ENCODE data around the gene ADCYAP1R1. TPM values are rescaled to one million over a fixed set of nuclear protein-coding genes. Genes with fewer than 3 reads are reported as not detected.

The ADCYAP1R1 gene
- total RNA-seq, 1 donor from 2014 or later: 0.39 TPM

GRCh38 chr7:31083210-31083786 is 31.2 kb downstream of the ADCYAP1R1 start:
- peak overlapping the region; percentile 68 for H3K27ac Mint-ChIP-seq
- no peak overlapping the region for H3K9ac ChIP-seq
- H3K9me3 ChIP-seq (ENCODE audit: low read depth): no peaks in the 10 kb centered on the region
- H3K27me3 Mint-ChIP-seq (ENCODE audit: insufficient read depth, low read depth): peaks cover 5% of the 10 kb centered on the region
- no peak for DNase-seq (ENCODE audit: low spot score)
- no peaks in the 10 kb centered on the region for H3K9me3 Mint-ChIP-seq
- no peak overlapping the region for H2AFZ ChIP-seq (replicated peaks)
- H3F3A ChIP-seq (ENCODE audit: low read depth): no peaks in the 10 kb centered on the region
- H3K4me3 Mint-ChIP-seq: no peak overlapping the region
- TF ChIP-seq EZH2 (IDR thresholded peaks at IDR 0.05) (no peak), EZH2phosphoT487 (IDR thresholded peaks at IDR 0.05) (no peak), CTCF (IDR thresholded peaks at IDR 0.05) (no peak)
- no peaks in the 10 kb centered on the region for H3K36me3 ChIP-seq
- H3K36me3 Mint-ChIP-seq: peaks cover 21% of the 10 kb centered on the region
- no peaks in the 10 kb centered on the region for H3K27me3 ChIP-seq
- H3K4me1 Mint-ChIP-seq: peaks cover 21% of the 10 kb centered on the region
- H3K79me2 ChIP-seq (ENCODE audit: low read depth): no peaks in the 10 kb centered on the region
- no peaks in the 10 kb centered on the region for H4K20me1 ChIP-seq (ENCODE audit: low read depth)
- no peak overlapping the region for H3K4me3 ChIP-seq
- no peaks in the 10 kb centered on the region for H3K4me1 ChIP-seq
- no peak overlapping the region for H3K4me2 ChIP-seq
- no peak overlapping the region for H3K27ac ChIP-seq

- Mint-ChIP-seq H3K27ac (no peak overlapping the region), H3K36me3 (peaks cover 21% of the 10 kb centered on the region), H3K9me3 (no peaks in the 10 kb centered on the region), H3K4me3 (no peak overlapping the region), H3K27me3 (ENCODE audit: insufficient read depth, low read depth) (peaks cover 5% of the 10 kb centered on the region), H3K4me1 (peaks cover 21% of the 10 kb centered on the region)
- Histone ChIP-seq H3K27me3 (no peaks in the 10 kb centered on the region), H3K4me2 (no peak overlapping the region), H3K79me2 (ENCODE audit: low read depth) (no peaks in the 10 kb centered on the region), H3K27ac (no peak overlapping the region), H2AFZ (replicated peaks) (no peak overlapping the region), H3K4me1 (no peaks in the 10 kb centered on the region), H3K9me3 (ENCODE audit: low read depth) (no peaks in the 10 kb centered on the region), H4K20me1 (ENCODE audit: low read depth) (no peaks in the 10 kb centered on the region), H3K36me3 (no peaks in the 10 kb centered on the region), H3K9ac (no peak overlapping the region), H3F3A (ENCODE audit: low read depth) (no peaks in the 10 kb centered on the region), H3K4me3 (no peak overlapping the region)
- no peak for DNase-seq (ENCODE audit: low spot score)
- no peak for TF ChIP-seq CTCF (IDR thresholded peaks at IDR 0.05)
- TF ChIP-seq EZH2 (IDR thresholded peaks at IDR 0.05): no peak
- TF ChIP-seq EZH2phosphoT487 (IDR thresholded peaks at IDR 0.05): no peak
These were observed 32.1 kb downstream of the ADCYAP1R1 start for GRCh38 chr7:31084226-31084625.

GRCh38 chr7:31087351-31087750 is 35.2 kb downstream of the ADCYAP1R1 start:
- no peak for DNase-seq (ENCODE audit: low spot score)
- no peak overlapping the region for H3K9ac ChIP-seq
- H3K9me3 ChIP-seq (ENCODE audit: low read depth): no peaks in the 10 kb centered on the region
- no peaks in the 10 kb centered on the region for H3K27me3 ChIP-seq
- Mint-ChIP-seq H3K4me1 (peaks cover 20% of the 10 kb centered on the region), H3K36me3 (peaks cover 26% of the 10 kb centered on the region), H3K4me3 (no peak overlapping the region), H3K27me3 (ENCODE audit: insufficient read depth, low read depth) (peaks cover 5% of the 10 kb centered on the region), H3K27ac (peak overlapping the region; percentile 5), H3K9me3 (peaks cover 4% of the 10 kb centered on the region)
- no peak overlapping the region for H3K4me3 ChIP-seq
- no peak overlapping the region for H2AFZ ChIP-seq (replicated peaks)
- no peaks in the 10 kb centered on the region for H4K20me1 ChIP-seq (ENCODE audit: low read depth)
- no peak overlapping the region for H3K4me2 ChIP-seq
- TF ChIP-seq EZH2 (IDR thresholded peaks at IDR 0.05): no peak
- TF ChIP-seq CTCF (IDR thresholded peaks at IDR 0.05): no peak
- TF ChIP-seq EZH2phosphoT487 (IDR thresholded peaks at IDR 0.05): no peak
- H3K36me3 ChIP-seq: no peaks in the 10 kb centered on the region
- no peaks in the 10 kb centered on the region for H3K79me2 ChIP-seq (ENCODE audit: low read depth)
- peaks cover 3% of the 10 kb centered on the region for H3F3A ChIP-seq (ENCODE audit: low read depth)
- peaks cover 9% of the 10 kb centered on the region for H3K4me1 ChIP-seq
- H3K27ac ChIP-seq: no peak overlapping the region
